Measurements from ENCODE around the gene F11R.

DNA sequence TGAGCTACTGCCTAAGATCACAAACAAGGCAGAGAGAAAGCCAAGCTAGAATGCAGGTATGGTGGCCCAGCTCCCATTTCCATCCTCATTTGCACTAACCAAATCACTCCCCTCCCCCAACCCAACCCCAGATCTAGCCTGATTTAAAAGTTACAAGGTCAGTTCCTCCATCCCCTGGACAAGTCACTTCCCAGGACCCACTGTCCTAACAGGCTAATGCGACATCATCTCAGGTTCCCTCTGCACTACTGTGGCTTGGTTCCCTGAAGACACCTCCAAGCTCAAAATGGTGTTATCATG is 2.4 kb downstream of the F11R start:
- TF ChIP-seq, protein P1, sequence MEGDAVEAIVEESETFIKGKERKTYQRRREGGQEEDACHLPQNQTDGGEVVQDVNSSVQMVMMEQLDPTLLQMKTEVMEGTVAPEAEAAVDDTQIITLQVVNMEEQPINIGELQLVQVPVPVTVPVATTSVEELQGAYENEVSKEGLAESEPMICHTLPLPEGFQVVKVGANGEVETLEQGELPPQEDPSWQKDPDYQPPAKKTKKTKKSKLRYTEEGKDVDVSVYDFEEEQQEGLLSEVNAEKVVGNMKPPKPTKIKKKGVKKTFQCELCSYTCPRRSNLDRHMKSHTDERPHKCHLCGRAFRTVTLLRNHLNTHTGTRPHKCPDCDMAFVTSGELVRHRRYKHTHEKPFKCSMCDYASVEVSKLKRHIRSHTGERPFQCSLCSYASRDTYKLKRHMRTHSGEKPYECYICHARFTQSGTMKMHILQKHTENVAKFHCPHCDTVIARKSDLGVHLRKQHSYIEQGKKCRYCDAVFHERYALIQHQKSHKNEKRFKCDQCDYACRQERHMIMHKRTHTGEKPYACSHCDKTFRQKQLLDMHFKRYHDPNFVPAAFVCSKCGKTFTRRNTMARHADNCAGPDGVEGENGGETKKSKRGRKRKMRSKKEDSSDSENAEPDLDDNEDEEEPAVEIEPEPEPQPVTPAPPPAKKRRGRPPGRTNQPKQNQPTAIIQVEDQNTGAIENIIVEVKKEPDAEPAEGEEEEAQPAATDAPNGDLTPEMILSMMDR (IDR thresholded peaks at IDR 0.05), result no peak
- TF ChIP-seq POLR2A (IDR thresholded peaks at IDR 0.05), result no peak

All from testis (tissue), 2 donors.